ENCODE measurements around the gene PLPP4. TPM values are rescaled to one million over a fixed set of nuclear protein-coding genes. Genes with fewer than 3 reads are reported as not detected.

PLPP4 gene
- total RNA-seq, 1 experiment from 2014 or later: 10.7 TPM

- ChIA-PET POLR2A (ENCODE audit: unreplicated experiment) (no interaction called here), CTCF (no interaction called here)
- Histone ChIP-seq H3F3A (ENCODE audit: low read length, unreplicated experiment) (no peaks in the 10 kb centered on the region), H3K9me2 (replicated peaks; ENCODE audit: low read length) (no peaks in the 10 kb centered on the region), H3K4me2 (ENCODE audit: low read length) (no peak overlapping the region), H2AFZ (ENCODE audit: low read length) (no peak overlapping the region), H3K27ac (ENCODE audit: low read length) (no peak overlapping the region), H3K79me2 (ENCODE audit: low read length) (no peaks in the 10 kb centered on the region), H3K36me3 (ENCODE audit: low read depth, low read length) (no peaks in the 10 kb centered on the region), H3K4me1 (ENCODE audit: insufficient read depth, low read length) (peaks cover 24% of the 10 kb centered on the region), H3K9me3 (ENCODE audit: low read length) (peaks cover 9% of the 10 kb centered on the region; the same call in 1 of the 2 replicates), H3K9ac (ENCODE audit: low read length) (no peak overlapping the region), H3K4me3 (ENCODE audit: low read length) (no peak overlapping the region), H4K20me1 (ENCODE audit: low read length) (no peaks in the 10 kb centered on the region), H3K27me3 (ENCODE audit: low read length) (no peaks in the 10 kb centered on the region)
- intact Hi-C loops (cut with micrococcal nuclease): no loop called here
- DNase-seq (no peak), ATAC-seq (peak; percentile 22)
- TF ChIP-seq CTCF (conservative IDR thresholded peaks at IDR 0.05; ENCODE audit: low read depth, low read length) (no peak), EZH2 (IDR thresholded peaks at IDR 0.05; ENCODE audit: low read length, unreplicated experiment) (no peak), EZH2phosphoT487 (IDR thresholded peaks at IDR 0.05; ENCODE audit: borderline replicate concordance, low read length) (no peak)
- BruUV-seq (replicated peaks): no TSS peak
Measured at GRCh38 chr10:120612756-120613155, 155.7 kb downstream of the PLPP4 start.

- no TSS peak for BruUV-seq (replicated peaks)
- peak; percentile 57 for ATAC-seq
Measured at GRCh38 chr10:120613180-120613579, 156.2 kb downstream of the PLPP4 start.

More at GRCh38 chr10:120613180-120613579, 156.2 kb downstream of the PLPP4 start:
- peaks cover 19% of the 10 kb centered on the region for H3K4me1 ChIP-seq (ENCODE audit: insufficient read depth, low read length)
- no peaks in the 10 kb centered on the region for H3K36me3 ChIP-seq (ENCODE audit: low read depth, low read length)
- H3K27me3 ChIP-seq (ENCODE audit: low read length): no peaks in the 10 kb centered on the region
- no peak overlapping the region for H2AFZ ChIP-seq (ENCODE audit: low read length)
- H4K20me1 ChIP-seq (ENCODE audit: low read length): no peaks in the 10 kb centered on the region
- no peaks in the 10 kb centered on the region for H3K79me2 ChIP-seq (ENCODE audit: low read length)
- peaks cover 9% of the 10 kb centered on the region; the same call in 1 of the 2 replicates for H3K9me3 ChIP-seq (ENCODE audit: low read length)
- no peak overlapping the region for H3K9ac ChIP-seq (ENCODE audit: low read length)
- intact Hi-C loops (cut with micrococcal nuclease): no loop called here
- H3K27ac ChIP-seq (ENCODE audit: low read length): peak overlapping the region; percentile 24; the same call in 1 of the 2 replicates
- no peak for TF ChIP-seq CTCF (conservative IDR thresholded peaks at IDR 0.05; ENCODE audit: low read depth, low read length)
- no peak for TF ChIP-seq EZH2phosphoT487 (IDR thresholded peaks at IDR 0.05; ENCODE audit: borderline replicate concordance, low read length)
- no peak for TF ChIP-seq EZH2 (IDR thresholded peaks at IDR 0.05; ENCODE audit: low read length, unreplicated experiment)
- DNase-seq: peak; percentile 53
- H3K4me3 ChIP-seq (ENCODE audit: low read length): no peak overlapping the region
- ChIA-PET CTCF (no interaction called here), POLR2A (ENCODE audit: unreplicated experiment) (no interaction called here)
- no peak overlapping the region for H3K4me2 ChIP-seq (ENCODE audit: low read length)
- H3F3A ChIP-seq (ENCODE audit: low read length, unreplicated experiment): no peaks in the 10 kb centered on the region
- no peaks in the 10 kb centered on the region for H3K9me2 ChIP-seq (replicated peaks; ENCODE audit: low read length)

Data from PC-3 (cell line).